Naive thymus-derived CD8-positive, alpha-beta T cell (primary cell): ENCODE measurements around the gene TPPP. TPM values are rescaled to one million over a fixed set of nuclear protein-coding genes. Genes with fewer than 3 reads are reported as not detected.
A peak's percentile ranks its signal among the peaks of the same experiment; 100 is the strongest.

ENCODE experiments used
- ATAC-seq, 2 donors: fragments of 150-1000 bp; cut with Tn5 transposase in 1 of 2; sonication (Bioruptor Pico), chemical (Tn5 transposase) in 1 of 2; 1 replicate in 1 of 2; 2 replicates in 1 of 2; pipeline ENCODE4 v1.10.0; 2021; ENCODE audit warnings: mild to moderate bottlenecking in 2 of 2, moderate library complexity in 2 of 2
- POLR2A ChIA-PET: fragments of 350-600 bp; sonication (Branson Sonifier 250); formaldehyde crosslinking; loops from one replicate; lab custom pipeline; 2021; ENCODE audit warnings: antibody characterized with exemption; lab: Charles Lee
- DNase-seq, 10 donors: peaks; one replicate each; pipeline versions ENCODE4 v3.0.0 to v3.0.0-alpha.2; 2020 to 2022
- H3K27ac Mint-ChIP-seq, 10 donors: one replicate each; pipeline ENCODE4 v1.8.0; 2020 to 2022; ENCODE audit warnings: mild to moderate bottlenecking in 10 of 10, mixed read lengths in 10 of 10, moderate library complexity in 4 of 10, inconsistent platforms in 1 of 10
- H3K27me3 Mint-ChIP-seq, 5 donors: one replicate each; pipeline ENCODE4 v1.8.0; 2021 to 2022; ENCODE audit warnings: mixed read lengths in 5 of 5
- H3K36me3 Mint-ChIP-seq, 3 donors: one replicate each; pipeline ENCODE4 v1.8.0; 2020 to 2022; ENCODE audit warnings: mixed read lengths in 3 of 3, mild to moderate bottlenecking in 2 of 3, inconsistent platforms in 1 of 3
- H3K4me1 Mint-ChIP-seq, 4 donors: one replicate each; pipeline ENCODE4 v1.8.0; 2021 to 2022; ENCODE audit warnings: mixed read lengths in 4 of 4
- H3K4me3 Mint-ChIP-seq, 10 donors: one replicate each; pipeline ENCODE4 v1.8.0; 2020 to 2022; ENCODE audit warnings: mild to moderate bottlenecking in 10 of 10, mixed read lengths in 10 of 10, moderate library complexity in 6 of 10, inconsistent platforms in 1 of 10
- H3K9me3 Mint-ChIP-seq, 9 donors: one replicate each; pipeline ENCODE4 v1.8.0; 2020 to 2022; ENCODE audit warnings: mixed read lengths in 9 of 9, mild to moderate bottlenecking in 3 of 9, inconsistent platforms in 1 of 9, moderate library complexity in 1 of 9
- polyA plus RNA-seq, 3 donors: library from polyadenylated mRNA; unstranded; fragments of 300-500 nt; fragmentation: Illumina TruSeq; gene quantifications; one replicate each; pipeline ENCODE4 v1.2.3, GENCODE V29; 2021
- total RNA-seq, 8 experiments: library from RNA in 2 of 8; stranded (reverse) in 2 of 8; gene quantifications; one replicate each; pipeline ENCODE4 v1.2.3 and lab custom pipeline; 2021 to 2026

TPPP gene
- total and polyA plus RNA-seq, 5 experiments from 2014 or later = 0.16 to 0.49 (median 0.25) TPM; not detected in 2

- H3K36me3 Mint-ChIP-seq = peaks cover 0 to 40% (median 2%) of the 10 kb centered on the region in 3 donors
- H3K4me3 Mint-ChIP-seq = no peak overlapping the region
- no peaks in the 10 kb centered on the region for H3K4me1 Mint-ChIP-seq
- DNase-seq = no peak
- no peak overlapping the region for H3K27ac Mint-ChIP-seq
- no peaks in the 10 kb centered on the region for H3K9me3 Mint-ChIP-seq
- no peaks in the 10 kb centered on the region for H3K27me3 Mint-ChIP-seq
- POLR2A ChIA-PET = no interaction called here
- no peak for ATAC-seq
Measured at GRCh38 chr5:627840-628239, 65.3 kb downstream of the TPPP start.

- Mint-ChIP-seq H3K27ac (no peak overlapping the region), H3K27me3 (no peaks in the 10 kb centered on the region), H3K4me3 (no peak overlapping the region), H3K4me1 (no peaks in the 10 kb centered on the region), H3K36me3 (peaks cover 0 to 43% (median 3%) of the 10 kb centered on the region in 3 donors), H3K9me3 (no peaks in the 10 kb centered on the region)
- no peak for ATAC-seq
- no peak for DNase-seq
- POLR2A ChIA-PET = no interaction called here
Measured at GRCh38 chr5:626850-627249, 66.3 kb downstream of the TPPP start.

DNA sequence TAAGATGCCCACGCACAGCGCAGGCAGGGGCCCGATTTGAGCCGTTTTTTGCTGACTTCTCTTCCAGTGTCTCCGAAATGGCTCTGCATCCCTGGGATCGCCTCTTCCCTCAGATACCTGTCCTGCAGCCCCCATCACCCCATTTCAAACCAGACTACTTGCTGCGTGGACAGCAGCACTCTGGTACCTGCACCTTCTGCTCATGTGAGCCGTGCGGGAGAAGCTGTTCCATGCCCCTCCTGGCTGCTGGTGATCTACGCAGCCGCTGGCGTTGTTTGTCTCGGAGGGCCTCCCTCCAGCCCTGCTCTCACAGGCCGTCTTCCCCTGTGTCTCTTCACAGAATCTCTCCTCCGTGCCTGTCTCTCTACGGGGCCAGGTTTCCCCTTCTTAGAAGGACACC, 67.6 kb downstream of the TPPP start:
- Mint-ChIP-seq H3K36me3 (peaks cover 0 to 52% (median 4%) of the 10 kb centered on the region in 3 donors), H3K27me3 (no peaks in the 10 kb centered on the region)

DNA sequence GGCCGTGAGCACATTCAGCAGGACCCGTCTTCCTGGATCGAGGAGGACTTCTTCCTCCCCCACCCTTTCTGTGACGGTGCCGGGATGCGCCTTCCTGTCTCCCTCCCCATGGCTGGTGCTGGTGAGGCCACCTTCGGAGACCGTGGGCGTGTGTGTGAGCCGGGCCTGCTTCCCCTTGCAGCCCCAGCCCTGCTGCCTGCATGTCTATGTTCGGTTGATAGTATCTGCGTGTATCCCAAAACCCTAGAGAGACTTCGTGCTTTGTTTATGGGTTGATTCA, 68.3 kb downstream of the TPPP start:
- Mint-ChIP-seq H3K9me3 (no peaks in the 10 kb centered on the region), H3K27ac (no peak overlapping the region), H3K27me3 (no peaks in the 10 kb centered on the region), H3K36me3 (peaks cover 0 to 58% (median 7%) of the 10 kb centered on the region in 3 donors), H3K4me3 (no peak overlapping the region), H3K4me1 (no peaks in the 10 kb centered on the region)
- ATAC-seq (no peak), DNase-seq (peak in 1 of 10 donors; percentile 51)
- POLR2A ChIA-PET = no interaction called here

More for the DNA sequence above, 67.6 kb downstream of the TPPP start:
- DNase-seq (peak in 1 of 10 donors; percentile 18), ATAC-seq (no peak)
- H3K4me1 Mint-ChIP-seq = no peaks in the 10 kb centered on the region
- no peaks in the 10 kb centered on the region for H3K9me3 Mint-ChIP-seq
- no peak overlapping the region for H3K4me3 Mint-ChIP-seq
- POLR2A ChIA-PET = no interaction called here
- peak overlapping the region in 1 of 10 donors; percentile 85 for H3K27ac Mint-ChIP-seq

- Mint-ChIP-seq H3K27ac (no peak overlapping the region), H3K4me1 (no peaks in the 10 kb centered on the region), H3K36me3 (peaks cover 0 to 63% (median 10%) of the 10 kb centered on the region in 3 donors), H3K27me3 (no peaks in the 10 kb centered on the region), H3K4me3 (no peak overlapping the region), H3K9me3 (no peaks in the 10 kb centered on the region)
- POLR2A ChIA-PET = no interaction called here
- DNase-seq (peak in 1 of 10 donors; percentile 59), ATAC-seq (no peak)
Measured at GRCh38 chr5:624118-624950, 68.8 kb downstream of the TPPP start.

DNA sequence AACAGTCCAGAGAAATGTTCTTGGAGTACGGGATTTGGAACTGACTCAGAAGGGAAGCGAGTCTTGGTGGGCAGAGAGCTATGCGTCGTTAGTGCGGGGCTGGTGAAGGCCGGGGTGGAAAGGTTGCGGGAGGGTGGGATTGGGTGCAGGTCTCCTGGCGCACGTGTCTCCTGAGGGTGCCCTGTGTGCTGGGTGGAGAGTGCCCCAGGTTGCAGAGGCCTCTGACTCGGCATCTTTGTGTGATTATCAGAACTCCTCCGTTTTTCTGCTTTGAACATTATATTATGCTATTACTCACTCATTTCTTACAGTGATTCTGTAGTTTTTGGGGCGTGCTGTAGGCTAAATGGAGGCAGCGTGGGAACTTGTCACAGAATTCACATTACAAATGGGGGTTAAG, 69.6 kb downstream of the TPPP start:
- Mint-ChIP-seq H3K4me3 (no peak overlapping the region), H3K4me1 (no peaks in the 10 kb centered on the region), H3K27me3 (no peaks in the 10 kb centered on the region), H3K9me3 (no peaks in the 10 kb centered on the region), H3K27ac (no peak overlapping the region), H3K36me3 (peaks cover 0 to 66% (median 10%) of the 10 kb centered on the region in 3 donors)
- DNase-seq = peak in 1 of 10 donors; percentile 37
- POLR2A ChIA-PET = no interaction called here
- no peak for ATAC-seq

GRCh38 chr5:622946-623522, 70.1 kb downstream of the TPPP start:
- Mint-ChIP-seq H3K27me3 (no peaks in the 10 kb centered on the region), H3K27ac (no peak overlapping the region), H3K4me1 (peaks cover 0 to under 1% (median under 1%) of the 10 kb centered on the region in 4 donors), H3K4me3 (no peak overlapping the region), H3K36me3 (peaks cover 0 to 67% (median 10%) of the 10 kb centered on the region in 3 donors), H3K9me3 (no peaks in the 10 kb centered on the region)
- POLR2A ChIA-PET = no interaction called here
- DNase-seq = peak in 1 of 10 donors; percentile 40
- ATAC-seq = no peak

DNA sequence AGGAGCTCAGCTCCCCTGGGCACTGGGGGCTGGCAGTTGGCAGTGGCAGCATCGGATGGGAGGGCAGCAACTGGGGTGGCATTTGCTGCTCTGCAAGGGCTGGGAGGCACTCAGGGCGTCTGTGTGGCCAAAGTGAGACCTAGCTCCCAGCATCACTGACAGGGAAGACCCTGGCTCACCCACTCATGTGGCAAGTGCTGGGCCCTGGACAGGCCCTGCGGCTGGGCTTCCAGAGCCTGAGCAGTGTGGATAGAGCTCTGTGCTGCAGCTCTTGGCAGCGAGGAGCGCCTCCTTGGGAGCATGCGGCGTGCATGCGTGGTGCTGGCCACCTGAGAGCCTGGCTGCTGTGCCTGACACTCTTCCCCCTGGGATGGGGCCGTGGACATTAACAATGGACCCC, 70.8 kb downstream of the TPPP start:
- peaks cover 0 to 4% (median 1%) of the 10 kb centered on the region in 4 donors for H3K4me1 Mint-ChIP-seq
- H3K36me3 Mint-ChIP-seq = peaks cover 0 to 66% (median 13%) of the 10 kb centered on the region in 3 donors
- no peaks in the 10 kb centered on the region for H3K9me3 Mint-ChIP-seq
- H3K27me3 Mint-ChIP-seq = no peaks in the 10 kb centered on the region
- POLR2A ChIA-PET = no interaction called here
- no peak overlapping the region for H3K27ac Mint-ChIP-seq
- DNase-seq = peak in 1 of 10 donors; percentile 45
- no peak overlapping the region for H3K4me3 Mint-ChIP-seq
- ATAC-seq = no peak

- no peaks in the 10 kb centered on the region for H3K9me3 Mint-ChIP-seq
Measured at GRCh38 chr5:621341-621761, 71.8 kb downstream of the TPPP start.

DNA sequence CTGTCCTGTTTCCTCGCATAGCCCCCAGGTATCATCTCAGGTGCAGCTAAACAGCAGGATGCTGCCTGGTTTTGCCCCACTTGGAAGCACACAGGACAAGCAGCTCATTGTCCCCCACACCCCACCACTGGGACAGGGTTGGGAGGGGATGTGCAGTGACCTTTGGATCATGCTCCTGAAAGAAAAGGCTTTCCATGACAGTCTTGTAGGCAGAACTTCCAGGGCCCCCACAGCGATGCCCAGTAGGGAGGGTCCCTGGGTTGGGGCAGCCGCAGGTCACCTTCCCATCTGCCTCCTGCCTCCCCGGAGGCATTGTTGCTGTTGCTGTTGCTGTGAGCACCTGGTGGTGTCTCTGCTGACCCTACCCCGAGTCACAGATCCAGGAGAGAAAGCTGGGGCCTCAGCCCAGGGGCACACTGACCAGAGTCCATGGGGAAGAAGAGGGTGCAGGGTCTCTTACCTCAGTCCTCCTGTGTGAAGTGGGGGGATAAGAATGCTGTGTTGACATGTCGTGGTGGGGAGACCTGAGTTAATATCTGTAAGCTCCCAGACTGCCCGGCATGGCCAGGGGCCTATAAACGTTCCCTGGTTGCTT, 72.5 kb downstream of the TPPP start:
- Mint-ChIP-seq H3K4me1 (peaks cover 5 to 11% (median 10%) of the 10 kb centered on the region in 4 donors), H3K27ac (no peak overlapping the region), H3K4me3 (no peak overlapping the region), H3K27me3 (no peaks in the 10 kb centered on the region), H3K36me3 (peaks cover 0 to 58% (median 12%) of the 10 kb centered on the region in 3 donors), H3K9me3 (no peaks in the 10 kb centered on the region)
- ATAC-seq (no peak), DNase-seq (peak in 1 of 10 donors; percentile 40)
- POLR2A ChIA-PET = no interaction called here

More at GRCh38 chr5:621341-621761, 71.8 kb downstream of the TPPP start:
- Mint-ChIP-seq H3K4me3 (no peak overlapping the region), H3K27me3 (no peaks in the 10 kb centered on the region), H3K36me3 (peaks cover 0 to 64% (median 13%) of the 10 kb centered on the region in 3 donors), H3K27ac (no peak overlapping the region), H3K4me1 (peaks cover 2 to 9% (median 5%) of the 10 kb centered on the region in 4 donors)
- ATAC-seq (no peak), DNase-seq (peak in 1 of 10 donors; percentile 55)
- POLR2A ChIA-PET = no interaction called here

DNA sequence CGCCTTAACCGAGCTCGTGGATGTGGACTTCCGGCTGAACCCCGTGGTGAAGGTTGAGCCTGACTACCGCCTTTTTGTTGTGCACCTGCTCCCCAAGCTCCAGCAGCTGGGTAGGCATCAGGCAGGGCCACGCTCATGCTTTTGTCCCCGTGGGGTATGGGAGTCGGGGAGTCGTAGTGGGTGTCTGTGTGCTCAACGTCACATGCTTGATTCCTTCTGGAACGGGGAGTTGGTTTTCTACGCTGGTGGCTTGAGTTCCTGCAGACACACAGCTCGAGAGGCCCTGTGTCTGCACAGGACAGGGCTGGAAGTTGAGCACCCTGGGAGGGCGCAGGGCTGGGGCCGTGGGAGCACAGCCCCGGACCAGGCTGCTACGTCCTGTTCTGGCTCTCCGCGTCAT, 73.0 kb downstream of the TPPP start:
- Mint-ChIP-seq H3K36me3 (peaks cover 0 to 54% (median 14%) of the 10 kb centered on the region in 3 donors), H3K9me3 (no peaks in the 10 kb centered on the region)

GRCh38 chr5:619444-619843, 73.7 kb downstream of the TPPP start:
- peak in 1 of 10 donors; percentile 34 for DNase-seq
- Mint-ChIP-seq H3K4me3 (no peak overlapping the region), H3K9me3 (no peaks in the 10 kb centered on the region), H3K4me1 (peaks cover 13 to 23% (median 17%) of the 10 kb centered on the region in 4 donors), H3K27me3 (no peaks in the 10 kb centered on the region), H3K27ac (no peak overlapping the region), H3K36me3 (peaks cover 0 to 51% (median 14%) of the 10 kb centered on the region in 3 donors)
- POLR2A ChIA-PET = no interaction called here
- no peak for ATAC-seq

More for the DNA sequence above, 73.0 kb downstream of the TPPP start:
- Mint-ChIP-seq H3K4me3 (no peak overlapping the region), H3K4me1 (peaks cover 9 to 16% (median 13%) of the 10 kb centered on the region in 4 donors), H3K27ac (no peak overlapping the region), H3K27me3 (no peaks in the 10 kb centered on the region)
- ATAC-seq (no peak), DNase-seq (peak in 1 of 10 donors; percentile 14)
- POLR2A ChIA-PET = no interaction called here

- no peaks in the 10 kb centered on the region for H3K27me3 Mint-ChIP-seq
Measured at GRCh38 chr5:618450-618849, 74.7 kb downstream of the TPPP start.

More at GRCh38 chr5:618450-618849, 74.7 kb downstream of the TPPP start:
- Mint-ChIP-seq H3K4me1 (peaks cover 13 to 32% (median 26%) of the 10 kb centered on the region in 4 donors), H3K27ac (no peak overlapping the region), H3K36me3 (peaks cover 0 to 48% (median 14%) of the 10 kb centered on the region in 3 donors), H3K9me3 (no peaks in the 10 kb centered on the region), H3K4me3 (no peak overlapping the region)
- POLR2A ChIA-PET = no interaction called here
- DNase-seq (peak in 1 of 10 donors; percentile 28), ATAC-seq (no peak)
